Pulmonary artery endothelial cell (primary cell): Measurements from ENCODE around the gene STXBP2. TPM values are rescaled to one million over a fixed set of nuclear protein-coding genes. Genes with fewer than 3 reads are reported as not detected.

Experiments used
- DNase-seq: peaks from one replicate; pipeline ENCODE4 v3.0.0-alpha.2; 2011; ENCODE audit warnings: low read depth, low spot score
- total RNA-seq: library from RNA; depleted of rRNA; stranded (reverse); fragments of >200 nt; gene quantifications from 2 replicates; pipeline ENCODE4 v1.2.3, GENCODE V29; 2014

Gene STXBP2
- total RNA-seq, 1 donor from 2014 or later: 29.5 TPM

DNA sequence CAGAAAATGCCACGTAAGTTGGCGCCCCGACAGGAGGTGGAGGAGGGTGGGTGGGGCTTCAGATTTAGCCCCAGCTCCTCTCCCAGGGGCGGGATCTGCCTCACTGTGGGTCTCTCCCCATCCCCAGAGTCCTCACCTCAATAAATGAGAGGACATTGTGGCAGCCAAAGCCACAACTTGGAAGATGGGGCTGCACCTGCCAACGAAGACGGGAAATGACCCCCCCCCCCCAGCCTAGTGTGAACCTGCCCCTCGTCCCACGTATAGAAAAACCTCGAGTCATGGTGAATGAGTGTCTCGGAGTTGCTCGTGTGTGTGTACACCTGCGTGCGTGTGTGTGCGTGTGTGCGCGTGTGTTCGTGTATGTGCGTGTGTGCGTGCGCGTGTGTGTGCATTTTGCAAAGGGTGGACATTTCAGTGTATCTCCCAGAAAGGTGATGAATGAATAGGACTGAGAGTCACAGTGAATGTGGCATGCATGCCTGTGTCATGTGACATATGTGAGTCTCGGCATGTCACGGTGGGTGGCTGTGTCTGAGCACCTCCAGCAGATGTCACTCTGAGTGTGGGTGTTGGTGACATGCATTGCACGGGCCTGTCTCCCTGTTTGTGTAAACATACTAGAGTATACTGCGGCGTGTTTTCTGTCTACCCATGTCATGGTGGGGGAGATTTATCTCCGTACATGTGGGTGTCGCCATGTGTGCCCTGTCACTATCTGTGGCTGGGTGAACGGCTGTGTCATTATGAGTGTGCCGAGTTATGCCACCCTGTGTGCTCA is 42.3 kb downstream of the STXBP2 start:
- DNase-seq: no peak

DNA sequence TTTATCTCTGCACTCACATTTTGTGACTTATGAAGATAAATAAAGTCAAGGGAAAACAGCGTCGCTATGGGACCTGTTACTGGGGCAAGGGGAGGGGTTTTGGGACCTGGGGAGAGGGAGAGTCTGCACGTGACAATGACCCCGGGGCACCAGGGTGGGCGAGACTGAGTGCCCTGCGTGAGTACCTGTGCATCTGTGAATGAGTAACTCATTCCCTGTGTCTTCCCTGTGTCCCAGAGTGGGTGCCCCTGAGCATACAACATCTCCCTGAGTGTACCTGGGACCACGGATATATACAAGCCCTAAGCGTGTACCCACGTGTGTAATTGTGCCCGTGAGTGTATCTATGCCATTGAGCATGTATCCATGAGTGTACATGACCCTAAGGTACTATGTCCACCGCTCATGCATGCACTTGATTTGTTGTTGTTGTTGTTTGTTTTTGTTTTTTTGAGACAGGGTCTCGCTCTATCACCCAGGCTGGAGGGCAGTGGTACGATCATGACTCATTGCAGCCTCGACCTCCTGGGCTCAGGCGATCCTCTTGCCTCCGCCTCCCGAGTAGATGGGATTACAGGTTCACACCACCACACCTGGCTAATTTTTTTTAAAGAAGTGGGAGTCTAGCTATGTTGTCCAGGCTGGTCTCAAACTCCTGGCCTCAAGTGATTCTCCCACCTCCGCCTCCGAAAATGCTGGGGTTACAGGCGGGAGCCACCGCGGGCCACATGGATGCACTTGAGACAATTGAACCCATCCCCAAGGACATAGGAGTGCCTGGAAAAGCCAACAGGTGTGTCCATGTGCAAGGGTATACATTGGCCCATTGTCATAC is 43.1 kb downstream of the STXBP2 start:
- no peak for DNase-seq

DNA sequence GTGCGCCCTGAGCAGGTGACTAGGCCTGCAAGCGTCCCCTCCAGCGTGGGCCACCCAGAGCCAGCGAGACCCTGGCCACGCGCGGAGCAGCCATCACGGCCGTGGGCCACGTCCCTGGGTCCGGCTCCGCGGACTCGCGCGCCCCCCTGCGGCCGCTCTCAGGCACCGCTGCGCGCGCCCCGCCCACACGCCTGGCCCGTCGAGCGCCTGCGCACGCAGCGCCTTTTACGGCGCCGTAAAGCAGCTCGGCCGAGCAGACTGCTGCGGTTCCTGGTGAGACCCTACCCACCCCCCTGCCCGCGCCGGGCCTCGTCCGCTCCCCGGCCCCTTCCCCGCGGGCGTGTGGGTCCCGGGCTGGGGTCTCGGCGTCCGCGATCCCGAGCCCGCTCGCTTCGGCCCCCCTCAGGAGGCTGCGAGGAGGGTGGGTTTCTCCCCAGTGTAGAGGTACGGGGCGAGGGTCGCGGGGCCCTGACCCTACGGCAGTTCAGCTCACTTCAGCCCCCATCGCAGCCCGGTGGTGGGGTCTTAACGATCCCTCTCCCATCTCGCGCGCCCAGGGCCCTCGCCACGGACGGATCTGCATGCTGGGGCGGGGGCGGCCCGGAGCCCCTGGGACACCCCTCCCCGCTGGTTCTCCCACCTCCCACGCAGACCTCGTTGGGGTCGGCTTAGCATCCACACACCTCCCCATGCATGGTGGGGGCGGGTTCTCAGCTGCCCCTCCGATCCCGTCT is 43.9 kb downstream of the STXBP2 start, which contains the start of gene TRAPPC5:
Gene TRAPPC5 (plus strand): TSS at position 228 of the 734 bp plus-strand sequence. CDS start 1,421 bp downstream, outside the sequence.
- peak; percentile 36 for DNase-seq

DNA sequence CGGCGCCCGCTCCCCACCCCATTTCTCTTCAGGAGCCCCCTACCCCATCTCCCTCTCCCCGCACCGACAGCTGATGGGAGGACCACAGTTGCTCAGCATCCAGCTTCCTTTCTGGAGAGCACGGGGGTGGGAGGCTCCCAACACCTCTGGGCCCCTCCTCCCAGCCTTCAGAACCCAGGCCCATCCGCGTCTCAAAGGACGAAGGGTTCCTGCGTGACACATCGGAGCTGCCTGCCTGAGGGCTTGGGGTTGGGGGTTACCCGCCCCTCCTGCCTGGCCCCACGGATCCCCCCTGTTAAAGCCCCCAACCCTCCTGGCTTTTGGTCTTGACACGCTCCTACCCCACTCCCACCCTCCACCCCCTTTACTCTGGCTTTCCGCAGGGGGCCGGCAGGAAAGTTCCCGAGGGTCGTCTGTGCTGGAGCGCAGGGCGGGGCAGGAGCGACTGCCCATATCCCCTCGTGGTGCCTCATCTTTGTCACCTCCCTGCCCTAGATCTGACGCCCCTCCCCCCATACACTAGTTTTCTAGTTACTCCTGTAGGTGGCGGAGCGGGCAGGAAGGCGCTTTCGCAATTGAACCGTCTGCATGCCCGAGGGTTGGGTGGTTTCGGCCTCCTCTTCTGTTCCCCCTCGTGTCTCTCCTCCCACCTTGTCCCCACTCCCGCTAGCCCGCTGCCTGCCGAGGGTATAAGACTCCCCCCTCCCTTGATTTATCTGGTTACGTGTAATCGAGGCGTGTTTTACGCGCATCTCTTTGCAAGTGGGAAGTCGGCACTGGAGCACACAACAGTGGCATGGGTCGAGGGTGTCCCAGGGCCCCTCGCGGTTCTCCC is 44.6 kb downstream of the STXBP2 start:
- peak; percentile 22 for DNase-seq

DNA sequence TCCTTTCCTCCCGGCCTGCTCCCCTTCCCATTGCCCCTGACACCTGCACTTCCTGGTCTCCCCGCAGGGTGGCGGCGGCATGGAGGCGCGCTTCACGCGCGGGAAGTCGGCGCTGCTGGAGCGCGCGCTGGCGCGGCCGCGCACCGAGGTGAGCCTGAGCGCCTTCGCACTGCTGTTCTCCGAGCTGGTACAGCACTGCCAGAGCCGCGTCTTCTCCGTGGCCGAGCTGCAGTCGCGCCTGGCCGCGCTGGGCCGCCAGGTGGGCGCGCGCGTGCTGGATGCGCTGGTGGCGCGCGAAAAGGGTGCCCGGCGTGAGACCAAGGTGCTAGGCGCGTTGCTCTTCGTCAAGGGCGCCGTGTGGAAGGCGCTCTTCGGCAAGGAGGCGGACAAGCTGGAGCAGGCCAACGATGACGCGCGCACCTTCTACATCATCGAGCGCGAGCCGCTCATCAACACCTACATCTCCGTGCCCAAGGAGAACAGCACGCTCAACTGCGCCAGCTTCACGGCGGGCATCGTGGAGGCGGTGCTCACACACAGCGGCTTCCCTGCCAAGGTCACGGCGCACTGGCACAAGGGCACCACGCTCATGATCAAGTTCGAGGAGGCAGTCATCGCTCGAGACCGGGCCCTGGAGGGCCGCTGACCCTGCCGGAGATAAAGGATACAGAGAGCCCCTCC is 45.4 kb downstream of the STXBP2 start:
- no peak for DNase-seq

DNA sequence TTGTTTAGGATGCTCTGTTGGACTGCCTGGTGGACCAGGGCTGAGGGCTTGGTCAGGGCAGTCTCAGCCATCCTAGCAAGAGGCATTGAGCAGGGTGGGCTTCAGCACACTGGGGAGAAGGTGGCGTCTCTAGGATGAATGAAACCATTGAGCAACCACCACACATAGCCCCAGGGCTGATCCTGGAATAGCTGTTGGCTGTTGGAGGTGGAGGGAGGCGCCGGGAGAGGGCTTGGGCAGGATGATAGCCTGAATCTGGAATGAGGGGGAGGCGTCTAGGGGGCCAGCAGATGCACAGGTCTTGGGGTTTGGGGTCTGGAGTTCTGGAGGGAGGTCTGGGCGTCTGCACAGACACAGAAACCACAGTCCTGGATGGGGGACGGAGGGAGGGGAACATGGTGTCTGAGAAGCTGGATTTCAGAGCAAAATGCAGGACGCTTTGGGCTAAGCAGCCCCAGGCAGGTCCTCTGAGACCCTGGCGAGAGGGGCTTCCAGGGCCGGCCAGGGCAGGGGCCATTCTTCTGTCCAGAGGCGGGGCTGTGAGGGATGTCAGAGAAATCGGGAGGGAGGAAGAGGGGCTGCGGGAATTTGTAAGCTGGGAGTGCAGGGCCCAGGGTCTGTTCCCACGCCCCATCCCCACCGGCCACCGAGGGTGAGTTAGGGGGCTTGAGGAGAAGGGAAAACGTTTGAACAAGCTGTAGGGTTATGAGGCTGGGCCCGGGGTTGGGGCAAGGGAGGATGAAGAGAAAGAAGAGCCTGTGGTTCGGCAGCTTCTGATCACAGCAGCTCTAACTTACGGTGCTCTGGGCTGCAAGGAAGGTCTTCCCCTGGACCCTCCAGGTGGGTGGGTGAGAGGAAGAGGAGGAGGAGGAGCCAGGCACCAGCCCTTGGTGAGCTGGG is 48.9 kb downstream of the STXBP2 start:
- DNase-seq: no peak

DNA sequence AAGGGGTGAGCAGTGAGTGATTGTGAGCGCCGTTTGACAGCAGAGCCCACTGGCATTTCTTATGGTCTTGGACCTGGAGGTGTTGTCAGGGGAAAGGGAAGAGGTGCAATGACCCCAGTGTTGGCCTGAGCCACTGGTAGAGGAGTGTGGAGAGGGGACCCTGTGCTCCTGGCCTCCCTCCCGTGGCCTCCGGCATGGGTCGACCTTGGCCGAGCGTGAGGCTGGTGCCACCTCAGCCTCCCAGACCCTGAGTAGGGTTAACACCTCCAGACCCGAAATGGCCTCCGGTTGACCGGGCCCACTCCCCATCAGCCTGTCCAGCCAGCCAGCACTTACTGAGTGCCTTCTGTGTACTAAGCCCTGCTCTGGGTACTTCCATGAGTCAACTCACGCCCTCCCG is 50.3 kb downstream of the STXBP2 start:
- DNase-seq: no peak

DNA sequence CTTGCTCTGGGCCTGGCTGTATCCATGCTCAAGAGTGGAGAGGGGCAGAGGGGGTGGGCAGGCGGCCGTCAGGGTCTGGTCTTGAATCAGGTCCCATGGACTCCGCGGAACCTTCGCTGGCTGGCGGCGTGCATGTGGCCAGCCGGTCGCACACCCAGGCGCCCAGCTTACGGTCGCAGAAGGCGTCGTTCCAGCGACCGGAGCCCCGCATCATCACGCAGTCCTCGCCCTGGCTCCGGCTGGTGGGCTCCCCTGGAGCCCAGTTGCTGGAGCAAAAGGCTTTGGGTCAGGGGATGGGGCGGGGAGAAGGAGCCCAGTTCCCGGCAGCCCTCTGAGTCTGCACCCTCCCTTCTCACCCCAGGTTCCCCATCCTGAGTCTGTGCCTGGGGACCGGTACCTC is 52.3 kb downstream of the STXBP2 start:
- no peak for DNase-seq

DNA sequence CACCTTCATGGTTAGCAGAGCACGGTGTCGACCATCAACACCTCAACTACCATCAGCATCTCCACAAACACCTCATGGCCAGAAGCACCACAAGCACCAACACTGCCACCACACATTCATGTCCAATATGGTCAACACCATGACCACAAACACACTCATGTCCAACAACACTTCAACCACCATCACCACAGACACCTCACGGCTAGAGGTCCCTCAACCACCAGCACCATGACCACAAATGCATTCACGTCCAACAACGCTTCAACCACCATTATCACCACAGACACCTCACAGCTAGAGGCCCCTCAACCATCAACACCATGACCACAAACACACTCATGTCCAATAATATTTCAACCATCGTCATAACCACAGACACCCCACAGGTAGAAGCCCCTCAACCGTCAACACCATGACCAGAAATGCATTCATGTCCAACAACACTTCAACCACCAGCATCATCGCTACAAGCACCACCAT is 53.9 kb downstream of the STXBP2 start:
- DNase-seq: no peak

DNA sequence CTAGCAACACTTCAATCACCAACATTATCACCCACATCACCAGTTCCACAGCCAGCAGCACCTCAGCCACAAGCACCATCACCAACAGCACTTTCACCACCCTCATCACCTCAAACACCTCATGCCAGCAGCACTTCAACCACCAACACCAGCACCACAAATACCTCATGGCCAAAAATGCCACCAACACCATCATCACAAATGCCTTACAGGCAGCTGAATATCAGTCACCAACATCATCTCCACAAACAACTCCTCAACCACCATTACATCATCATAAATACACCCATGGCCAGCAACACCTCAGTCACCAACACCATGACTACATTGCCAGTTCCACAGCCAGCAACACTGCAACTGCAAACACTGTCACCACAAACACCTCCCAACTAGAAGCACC is 54.6 kb downstream of the STXBP2 start:
- no peak for DNase-seq

DNA sequence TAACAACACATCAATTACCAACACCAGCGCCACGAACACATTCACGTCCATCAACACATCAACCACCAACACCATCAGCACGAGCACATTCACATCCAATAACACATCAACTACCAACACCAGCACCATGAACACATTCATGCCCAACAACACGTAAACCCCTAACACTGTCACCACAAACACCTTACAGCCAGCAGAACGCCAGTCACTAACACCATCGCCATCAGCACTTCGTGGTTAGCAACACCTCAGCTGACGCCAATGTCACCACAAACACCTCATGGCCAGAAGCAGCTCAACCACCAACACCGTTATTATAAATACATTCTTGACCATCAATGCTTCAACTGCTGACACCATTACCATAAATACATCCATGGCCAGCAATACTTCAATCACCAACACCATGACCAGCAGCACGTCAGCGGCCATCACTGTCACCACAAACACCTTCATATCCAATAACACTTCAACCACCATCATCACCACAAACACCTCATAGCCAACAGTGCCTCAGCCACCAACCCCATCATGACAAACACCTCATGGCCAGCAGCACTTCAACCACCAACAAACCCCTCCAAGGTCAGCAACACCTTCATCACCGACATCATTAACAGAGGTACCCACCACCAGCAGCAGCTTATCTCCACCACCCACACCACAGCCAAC is 55.6 kb downstream of the STXBP2 start:
- DNase-seq: no peak

DNA sequence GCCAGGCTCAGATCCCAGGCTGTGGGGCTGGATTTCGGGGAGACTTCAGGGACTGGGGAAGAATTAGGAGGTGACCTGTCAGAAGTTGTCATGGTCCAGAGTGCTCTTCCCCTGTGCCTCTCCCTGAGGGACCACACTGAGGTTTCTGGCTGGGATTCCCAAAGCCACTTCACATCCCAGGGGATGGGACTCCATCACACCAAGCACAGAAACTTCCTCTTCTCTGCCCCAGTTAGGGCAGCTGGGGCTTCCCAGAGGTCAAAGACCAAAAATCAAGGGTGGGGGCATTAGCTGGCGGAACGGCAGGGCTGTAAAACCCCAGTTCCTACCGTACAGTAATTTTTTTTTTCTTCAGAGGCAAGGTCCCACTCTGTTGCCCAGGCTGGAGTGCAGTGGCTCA is 57.6 kb downstream of the STXBP2 start:
- DNase-seq: no peak

Other genes with a start within 250 kb of the STXBP2 start
- gene PEX11G, start 148.1 kb upstream of the STXBP2 start, total RNA-seq: 0.46 and 1.9 TPM in 2 replicates
- 11.7 and 16.0 TPM in 2 replicates for gene ZNF358, start 121.0 kb upstream of the STXBP2 start, total RNA-seq
- 3.8 and 6.2 TPM in 2 replicates for gene MCOLN1, start 114.5 kb upstream of the STXBP2 start, total RNA-seq
- 82.8 and 106 TPM in 2 replicates for gene PNPLA6, start 101.4 kb upstream of the STXBP2 start, total RNA-seq
- 0.13 and 0.21 TPM in 2 replicates for gene CAMSAP3, start 41.2 kb upstream of the STXBP2 start, total RNA-seq
- 23.9 and 30.6 TPM in 2 replicates for gene XAB2, start 7.6 kb upstream of the STXBP2 start, total RNA-seq
- gene PET100, start 7.3 kb upstream of the STXBP2 start, total RNA-seq: 19.3 and 28.9 TPM in 2 replicates
- not detected in 2 replicates for gene PCP2, start 3.4 kb upstream of the STXBP2 start, total RNA-seq
- not detected in 2 replicates for gene RETN, start 31.9 kb downstream of the STXBP2 start, total RNA-seq
- not detected in 2 replicates for gene MCEMP1, start 40.0 kb downstream of the STXBP2 start, total RNA-seq
- 121 and 191 TPM in 2 replicates for gene TRAPPC5, start 43.7 kb downstream of the STXBP2 start, total RNA-seq
- gene FCER2, start 65.0 kb downstream of the STXBP2 start, total RNA-seq: not detected in 2 replicates
- not detected in 2 replicates for gene CLEC4G, start 95.0 kb downstream of the STXBP2 start, total RNA-seq
- gene CD209, start 110.4 kb downstream of the STXBP2 start, total RNA-seq: not detected in 2 replicates
- 0.07 and 0.21 TPM in 2 replicates for gene CLEC4M, start 126.1 kb downstream of the STXBP2 start, total RNA-seq
- gene EVI5L, start 193.1 kb downstream of the STXBP2 start, total RNA-seq: 11.7 and 13.9 TPM in 2 replicates
- 0.07 TPM in 1 of 2 replicates, not detected in the other for gene PRR36, start 237.3 kb downstream of the STXBP2 start, total RNA-seq